Right forelimb (tissue), 1 donor: Measurements from ENCODE around the gene LSM2.
"Not testable (repeated sequence)": the region's sequence is repeated elsewhere in the genome, so short reads cannot be mapped to it uniquely, and the experiment has no call there.

Experiments
- DNase-seq: peaks from one replicate; pipeline ENCODE4 v3.0.0-alpha.2; 2018

LSM2 gene

GRCh38 chr6:31826793-31827285, 20.1 kb upstream of the LSM2 start:
- DNase-seq, result peak; percentile 90

- no peak for DNase-seq
Observed at GRCh38 chr6:31825553-31825952, 18.8 kb upstream of the LSM2 start.

GRCh38 chr6:31823592-31824196, 16.9 kb upstream of the LSM2 start:
- not testable (repeated sequence) for DNase-seq

GRCh38 chr6:31822036-31822821, 15.5 kb upstream of the LSM2 start:
- peak; percentile 86 for DNase-seq

- DNase-seq, result peak; percentile 80
Observed at GRCh38 chr6:31821301-31822035, 14.7 kb upstream of the LSM2 start.

GRCh38 chr6:31820399-31820798, 13.6 kb upstream of the LSM2 start:
- DNase-seq, result not testable (repeated sequence)

GRCh38 chr6:31819871-31820299, 13.1 kb upstream of the LSM2 start:
- DNase-seq, result no peak

GRCh38 chr6:31817929-31818511, 11.3 kb upstream of the LSM2 start:
- DNase-seq, result not testable (repeated sequence)

- DNase-seq, result not testable (repeated sequence)
Observed at GRCh38 chr6:31817133-31817928, 10.6 kb upstream of the LSM2 start.

GRCh38 chr6:31815025-31815838, 8.5 kb upstream of the LSM2 start, which contains the start of the genes HSPA1A and HSPA1L:
Gene HSPA1A, plus strand, starts transcription at chr6:31815543. Its CDS starts 214 bp downstream, at chr6:31815757.
Gene HSPA1L, minus strand, starts transcription at chr6:31815283. Its CDS starts 3,311 bp downstream, at chr6:31811972.
- DNase-seq, result peak; percentile 97

GRCh38 chr6:31814677-31815024, 7.9 kb upstream of the LSM2 start:
- peak; percentile 95 for DNase-seq

GRCh38 chr6:31813465-31813849, 6.7 kb upstream of the LSM2 start:
- DNase-seq, result no peak

GRCh38 chr6:31811645-31812044, 4.9 kb upstream of the LSM2 start:
- no peak for DNase-seq

GRCh38 chr6:31808599-31808998, 1.8 kb upstream of the LSM2 start:
- DNase-seq, result not testable (repeated sequence)

- no peak for DNase-seq
Observed at GRCh38 chr6:31805939-31806469, 762 bp downstream of the LSM2 start.

- DNase-seq, result not testable (repeated sequence)
Observed at GRCh38 chr6:31801031-31801927, 5.5 kb downstream of the LSM2 start.

- DNase-seq, result no peak
Observed at GRCh38 chr6:31799781-31800180, 7.0 kb downstream of the LSM2 start.

- DNase-seq, result no peak
Observed at GRCh38 chr6:31797588-31797987, 9.2 kb downstream of the LSM2 start.

- DNase-seq, result no peak
Observed at GRCh38 chr6:31796993-31797385, 9.8 kb downstream of the LSM2 start.
